Measurements from ENCODE around the gene FAM131B.

DNA sequence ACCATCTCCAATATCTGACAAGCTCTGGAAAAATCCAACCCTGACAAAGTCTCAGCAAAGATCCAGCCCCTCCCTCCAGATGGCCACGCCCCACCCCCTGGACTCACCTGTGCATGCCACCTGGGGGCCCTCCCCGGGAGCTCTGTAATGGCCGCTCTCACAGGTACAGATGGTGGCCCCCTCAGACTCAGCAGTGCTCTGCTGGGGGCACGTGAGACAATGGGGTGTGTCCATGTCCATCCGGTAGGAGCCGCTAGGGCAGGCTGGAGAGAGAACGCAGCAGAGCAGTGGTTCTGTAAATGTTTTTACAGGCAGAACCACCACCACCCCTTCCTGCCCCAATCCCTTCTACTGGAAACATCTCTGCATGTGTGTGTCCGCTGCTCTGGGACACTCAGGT is 36.6 kb upstream of the FAM131B start:
- no peak for TF ChIP-seq POLR2A (IDR thresholded peaks at IDR 0.05)
- TF ChIP-seq, protein P1, sequence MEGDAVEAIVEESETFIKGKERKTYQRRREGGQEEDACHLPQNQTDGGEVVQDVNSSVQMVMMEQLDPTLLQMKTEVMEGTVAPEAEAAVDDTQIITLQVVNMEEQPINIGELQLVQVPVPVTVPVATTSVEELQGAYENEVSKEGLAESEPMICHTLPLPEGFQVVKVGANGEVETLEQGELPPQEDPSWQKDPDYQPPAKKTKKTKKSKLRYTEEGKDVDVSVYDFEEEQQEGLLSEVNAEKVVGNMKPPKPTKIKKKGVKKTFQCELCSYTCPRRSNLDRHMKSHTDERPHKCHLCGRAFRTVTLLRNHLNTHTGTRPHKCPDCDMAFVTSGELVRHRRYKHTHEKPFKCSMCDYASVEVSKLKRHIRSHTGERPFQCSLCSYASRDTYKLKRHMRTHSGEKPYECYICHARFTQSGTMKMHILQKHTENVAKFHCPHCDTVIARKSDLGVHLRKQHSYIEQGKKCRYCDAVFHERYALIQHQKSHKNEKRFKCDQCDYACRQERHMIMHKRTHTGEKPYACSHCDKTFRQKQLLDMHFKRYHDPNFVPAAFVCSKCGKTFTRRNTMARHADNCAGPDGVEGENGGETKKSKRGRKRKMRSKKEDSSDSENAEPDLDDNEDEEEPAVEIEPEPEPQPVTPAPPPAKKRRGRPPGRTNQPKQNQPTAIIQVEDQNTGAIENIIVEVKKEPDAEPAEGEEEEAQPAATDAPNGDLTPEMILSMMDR (IDR thresholded peaks at IDR 0.05) = no peak

All from heart left ventricle (tissue), 13 donors.